Duodenal mucosa (tissue), 2 donors: ENCODE data around the gene AHR.
A peak's percentile ranks its signal among the peaks of the same experiment; 100 is the strongest.

Source experiments
- H3K27ac ChIP-seq: one replicate; pipeline ENCODE4 v1.7.0; 2013; ENCODE audit warnings: low read depth, low read length
- H3K27me3 ChIP-seq, 2 donors: one replicate each; pipeline ENCODE4 v1.7.0; 2013; ENCODE audit warnings: low read length in 2 of 2, control low read depth in 1 of 2; ENCODE audit not compliant: insufficient read depth in 2 of 2, control insufficient read depth in 1 of 2
- H3K36me3 ChIP-seq, 2 donors: one replicate each; pipeline ENCODE4 v1.7.0; 2013; ENCODE audit warnings: low read length in 2 of 2, control low read depth in 1 of 2; ENCODE audit not compliant: insufficient read depth in 2 of 2, control insufficient read depth in 1 of 2
- H3K4me1 ChIP-seq, 2 donors: one replicate each; pipeline ENCODE4 v1.7.0; 2013; ENCODE audit warnings: low read length in 2 of 2, control low read depth in 1 of 2; ENCODE audit not compliant: insufficient read depth in 2 of 2, control insufficient read depth in 1 of 2
- H3K4me3 ChIP-seq, 2 donors: one replicate each; pipeline ENCODE4 v1.7.0; 2013; ENCODE audit warnings: low read length in 2 of 2, low read depth in 1 of 2
- H3K9ac ChIP-seq, 2 donors: one replicate each; pipeline ENCODE4 v1.7.0; 2013; ENCODE audit warnings: low read length in 2 of 2, low read depth in 1 of 2
- H3K9me3 ChIP-seq, 2 donors: one replicate each; pipeline ENCODE4 v1.7.0; 2013; ENCODE audit warnings: low read length in 2 of 2, control low read depth in 1 of 2; ENCODE audit not compliant: control insufficient read depth in 1 of 2

The AHR gene

GRCh38 chr7:17289074-17289645 lies 9.3 kb upstream of the AHR start:
- Histone ChIP-seq H3K9me3 (no peaks in the 10 kb centered on the region), H3K27me3 (no peaks in the 10 kb centered on the region), H3K9ac (no peak overlapping the region), H3K36me3 (no peaks in the 10 kb centered on the region), H3K27ac (no peak overlapping the region), H3K4me1 (no peaks in the 10 kb centered on the region), H3K4me3 (no peak overlapping the region)

GRCh38 chr7:17292843-17293242 lies 5.6 kb upstream of the AHR start:
- H3K9me3 ChIP-seq, result no peaks in the 10 kb centered on the region
- no peaks in the 10 kb centered on the region for H3K27me3 ChIP-seq
- peaks cover 5 to 9% of the 10 kb centered on the region in 2 donors for H3K4me1 ChIP-seq
- no peak overlapping the region for H3K27ac ChIP-seq
- H3K9ac ChIP-seq, result no peak overlapping the region
- H3K36me3 ChIP-seq, result no peaks in the 10 kb centered on the region
- H3K4me3 ChIP-seq, result no peak overlapping the region

GRCh38 chr7:17293481-17293880 lies 5.0 kb upstream of the AHR start:
- H3K4me1 ChIP-seq, result peaks cover 5 to 12% of the 10 kb centered on the region in 2 donors
- no peaks in the 10 kb centered on the region for H3K36me3 ChIP-seq
- H3K9ac ChIP-seq, result no peak overlapping the region
- no peaks in the 10 kb centered on the region for H3K9me3 ChIP-seq
- H3K27ac ChIP-seq, result no peak overlapping the region
- no peak overlapping the region for H3K4me3 ChIP-seq
- no peaks in the 10 kb centered on the region for H3K27me3 ChIP-seq

GRCh38 chr7:17297243-17297642 lies 1.2 kb upstream of the AHR start:
- H3K27me3 ChIP-seq, result no peaks in the 10 kb centered on the region
- peak overlapping the region in 1 of 2 donors; percentile 26 for H3K4me3 ChIP-seq
- H3K27ac ChIP-seq, result no peak overlapping the region
- H3K36me3 ChIP-seq, result no peaks in the 10 kb centered on the region
- H3K9ac ChIP-seq, result no peak overlapping the region
- H3K9me3 ChIP-seq, result no peaks in the 10 kb centered on the region
- H3K4me1 ChIP-seq, result peaks cover 7 to 12% of the 10 kb centered on the region in 2 donors

- Histone ChIP-seq H3K4me3 (peak overlapping the region; percentile 87 to 99), H3K9ac (peak overlapping the region; percentile 86 to 90)
Observed at GRCh38 chr7:17298840-17299482, 509 bp downstream of the AHR start.

GRCh38 chr7:17299483-17299991 lies 1.1 kb downstream of the AHR start:
- peak overlapping the region; percentile 87 to 99 for H3K4me3 ChIP-seq
- H3K4me1 ChIP-seq, result peaks cover 9 to 16% of the 10 kb centered on the region in 2 donors
- peak overlapping the region; percentile 91 for H3K27ac ChIP-seq
- H3K27me3 ChIP-seq, result no peaks in the 10 kb centered on the region
- no peaks in the 10 kb centered on the region for H3K36me3 ChIP-seq
- H3K9ac ChIP-seq, result peak overlapping the region; percentile 86 to 90
- no peaks in the 10 kb centered on the region for H3K9me3 ChIP-seq

More at GRCh38 chr7:17298840-17299482, 509 bp downstream of the AHR start:
- peaks cover 7 to 12% of the 10 kb centered on the region in 2 donors for H3K4me1 ChIP-seq
- no peaks in the 10 kb centered on the region for H3K36me3 ChIP-seq
- H3K9me3 ChIP-seq, result no peaks in the 10 kb centered on the region
- no peaks in the 10 kb centered on the region for H3K27me3 ChIP-seq
- H3K27ac ChIP-seq, result peak overlapping the region; percentile 91

GRCh38 chr7:17300012-17300411 lies 1.6 kb downstream of the AHR start:
- H3K9me3 ChIP-seq, result no peaks in the 10 kb centered on the region
- peaks cover 14 to 21% of the 10 kb centered on the region in 2 donors for H3K4me1 ChIP-seq
- peak overlapping the region; percentile 86 to 90 for H3K9ac ChIP-seq
- no peaks in the 10 kb centered on the region for H3K36me3 ChIP-seq
- no peak overlapping the region for H3K27ac ChIP-seq
- no peaks in the 10 kb centered on the region for H3K27me3 ChIP-seq
- H3K4me3 ChIP-seq, result peak overlapping the region; percentile 87 to 99

- Histone ChIP-seq H3K9ac (peak overlapping the region; percentile 86 to 90), H3K27ac (no peak overlapping the region), H3K9me3 (no peaks in the 10 kb centered on the region), H3K27me3 (no peaks in the 10 kb centered on the region), H3K36me3 (no peaks in the 10 kb centered on the region), H3K4me3 (peak overlapping the region; percentile 87 to 99), H3K4me1 (peaks cover 17 to 25% of the 10 kb centered on the region in 2 donors)
Observed at GRCh38 chr7:17300437-17300836, 2.0 kb downstream of the AHR start.

- Histone ChIP-seq H3K36me3 (no peaks in the 10 kb centered on the region), H3K4me1 (peaks cover 21 to 32% of the 10 kb centered on the region in 2 donors), H3K4me3 (peak overlapping the region; percentile 51 to 87), H3K9ac (peak overlapping the region in 1 of 2 donors; percentile 29), H3K27ac (no peak overlapping the region), H3K9me3 (no peaks in the 10 kb centered on the region), H3K27me3 (no peaks in the 10 kb centered on the region)
Observed at GRCh38 chr7:17301471-17302456, 3.3 kb downstream of the AHR start.
